ENCODE results near the gene TENM3.
"Not testable (repeated sequence)": the region's sequence is repeated elsewhere in the genome, so short reads cannot be mapped to it uniquely, and the experiment has no call there.

The TENM3 gene

GRCh38 chr4:182228991-182229577, 14.1 kb upstream of the TENM3 start:
- Histone ChIP-seq H3K79me2 (ENCODE audit: control insufficient read depth, insufficient read depth, low read length, unreplicated experiment) (no peaks in the 10 kb centered on the region), H3K27me3 (ENCODE audit: insufficient read depth, low read length) (no peaks in the 10 kb centered on the region), H3K4me3 (ENCODE audit: low read depth, low read length) (no peak overlapping the region), H3K4me1 (ENCODE audit: control insufficient read depth, insufficient read depth, low read length, unreplicated experiment) (peaks cover 12% of the 10 kb centered on the region), H3K27ac (ENCODE audit: low read depth, low read length) (no peak overlapping the region), H3K36me3 (ENCODE audit: insufficient read depth, low read length) (no peaks in the 10 kb centered on the region), H2AFZ (ENCODE audit: low read length, unreplicated experiment) (no peak overlapping the region)

GRCh38 chr4:182230256-182230655, 12.9 kb upstream of the TENM3 start:
- no peaks in the 10 kb centered on the region for H3K36me3 ChIP-seq (ENCODE audit: insufficient read depth, low read length)
- peaks cover 12% of the 10 kb centered on the region for H3K4me1 ChIP-seq (ENCODE audit: control insufficient read depth, insufficient read depth, low read length, unreplicated experiment)

GRCh38 chr4:182231080-182231479, 12.1 kb upstream of the TENM3 start:
- H2AFZ ChIP-seq (ENCODE audit: low read length, unreplicated experiment) = peak overlapping the region; percentile 64
- H3K79me2 ChIP-seq (ENCODE audit: control insufficient read depth, insufficient read depth, low read length, unreplicated experiment) = no peaks in the 10 kb centered on the region
- no peaks in the 10 kb centered on the region for H3K36me3 ChIP-seq (ENCODE audit: insufficient read depth, low read length)
- peak overlapping the region; percentile 55 for H3K27ac ChIP-seq (ENCODE audit: low read depth, low read length)
- H3K27me3 ChIP-seq (ENCODE audit: insufficient read depth, low read length) = no peaks in the 10 kb centered on the region
- no peak overlapping the region for H3K4me3 ChIP-seq (ENCODE audit: low read depth, low read length)
- peaks cover 12% of the 10 kb centered on the region for H3K4me1 ChIP-seq (ENCODE audit: control insufficient read depth, insufficient read depth, low read length, unreplicated experiment)

More at GRCh38 chr4:182230256-182230655, 12.9 kb upstream of the TENM3 start:
- Histone ChIP-seq H3K27ac (ENCODE audit: low read depth, low read length) (no peak overlapping the region), H3K4me3 (ENCODE audit: low read depth, low read length) (no peak overlapping the region), H2AFZ (ENCODE audit: low read length, unreplicated experiment) (no peak overlapping the region), H3K79me2 (ENCODE audit: control insufficient read depth, insufficient read depth, low read length, unreplicated experiment) (no peaks in the 10 kb centered on the region), H3K27me3 (ENCODE audit: insufficient read depth, low read length) (no peaks in the 10 kb centered on the region)

- Histone ChIP-seq H3K27ac (ENCODE audit: low read depth, low read length) (0 out of 2 replicates have a peak overlapping the region, but pooled peaks have one; percentile 55), H3K27me3 (ENCODE audit: insufficient read depth, low read length) (no peaks in the 10 kb centered on the region), H3K4me1 (ENCODE audit: control insufficient read depth, insufficient read depth, low read length, unreplicated experiment) (peaks cover 12% of the 10 kb centered on the region), H3K4me3 (ENCODE audit: low read depth, low read length) (no peak overlapping the region), H2AFZ (ENCODE audit: low read length, unreplicated experiment) (peak overlapping the region; percentile 64), H3K36me3 (ENCODE audit: insufficient read depth, low read length) (no peaks in the 10 kb centered on the region), H3K79me2 (ENCODE audit: control insufficient read depth, insufficient read depth, low read length, unreplicated experiment) (no peaks in the 10 kb centered on the region)
Measured at GRCh38 chr4:182231496-182231895, 11.7 kb upstream of the TENM3 start.

- Histone ChIP-seq H3K79me2 (ENCODE audit: control insufficient read depth, insufficient read depth, low read length, unreplicated experiment) (no peaks in the 10 kb centered on the region), H3K4me3 (ENCODE audit: low read depth, low read length) (no peak overlapping the region), H2AFZ (ENCODE audit: low read length, unreplicated experiment) (no peak overlapping the region), H3K4me1 (ENCODE audit: control insufficient read depth, insufficient read depth, low read length, unreplicated experiment) (peaks cover 18% of the 10 kb centered on the region), H3K27ac (ENCODE audit: low read depth, low read length) (no peak overlapping the region), H3K27me3 (ENCODE audit: insufficient read depth, low read length) (no peaks in the 10 kb centered on the region), H3K36me3 (ENCODE audit: insufficient read depth, low read length) (no peaks in the 10 kb centered on the region)
Measured at GRCh38 chr4:182233310-182234090, 9.7 kb upstream of the TENM3 start.

GRCh38 chr4:182235021-182235795, 8.0 kb upstream of the TENM3 start:
- no peak overlapping the region for H3K27ac ChIP-seq (ENCODE audit: low read depth, low read length)
- H3K27me3 ChIP-seq (ENCODE audit: insufficient read depth, low read length) = no peaks in the 10 kb centered on the region
- H2AFZ ChIP-seq (ENCODE audit: low read length, unreplicated experiment) = no peak overlapping the region
- H3K36me3 ChIP-seq (ENCODE audit: insufficient read depth, low read length) = no peaks in the 10 kb centered on the region
- H3K4me1 ChIP-seq (ENCODE audit: control insufficient read depth, insufficient read depth, low read length, unreplicated experiment) = peaks cover 35% of the 10 kb centered on the region
- H3K79me2 ChIP-seq (ENCODE audit: control insufficient read depth, insufficient read depth, low read length, unreplicated experiment) = no peaks in the 10 kb centered on the region
- H3K4me3 ChIP-seq (ENCODE audit: low read depth, low read length) = no peak overlapping the region

GRCh38 chr4:182236186-182236585, 7.0 kb upstream of the TENM3 start:
- no peaks in the 10 kb centered on the region for H3K36me3 ChIP-seq (ENCODE audit: insufficient read depth, low read length)
- H3K79me2 ChIP-seq (ENCODE audit: control insufficient read depth, insufficient read depth, low read length, unreplicated experiment) = no peaks in the 10 kb centered on the region
- H3K4me3 ChIP-seq (ENCODE audit: low read depth, low read length) = no peak overlapping the region
- peaks cover 40% of the 10 kb centered on the region for H3K4me1 ChIP-seq (ENCODE audit: control insufficient read depth, insufficient read depth, low read length, unreplicated experiment)
- no peak overlapping the region for H2AFZ ChIP-seq (ENCODE audit: low read length, unreplicated experiment)
- H3K27me3 ChIP-seq (ENCODE audit: insufficient read depth, low read length) = no peaks in the 10 kb centered on the region
- no peak overlapping the region for H3K27ac ChIP-seq (ENCODE audit: low read depth, low read length)

- not testable (repeated sequence) for H3K79me2 ChIP-seq (ENCODE audit: control insufficient read depth, insufficient read depth, low read length, unreplicated experiment); H2AFZ ChIP-seq (ENCODE audit: low read length, unreplicated experiment); H3K4me3 ChIP-seq (ENCODE audit: low read depth, low read length); H3K27ac ChIP-seq (ENCODE audit: low read depth, low read length); H3K36me3 ChIP-seq (ENCODE audit: insufficient read depth, low read length); H3K27me3 ChIP-seq (ENCODE audit: insufficient read depth, low read length)
- H3K4me1 ChIP-seq (ENCODE audit: control insufficient read depth, insufficient read depth, low read length, unreplicated experiment) = peaks cover 34% of the 10 kb centered on the region
Measured at GRCh38 chr4:182237010-182237409, 6.2 kb upstream of the TENM3 start.

- Histone ChIP-seq H3K27ac (ENCODE audit: low read depth, low read length) (peak overlapping the region; percentile 44), H3K79me2 (ENCODE audit: control insufficient read depth, insufficient read depth, low read length, unreplicated experiment) (no peaks in the 10 kb centered on the region), H2AFZ (ENCODE audit: low read length, unreplicated experiment) (no peak overlapping the region), H3K36me3 (ENCODE audit: insufficient read depth, low read length) (no peaks in the 10 kb centered on the region), H3K27me3 (ENCODE audit: insufficient read depth, low read length) (no peaks in the 10 kb centered on the region), H3K4me3 (ENCODE audit: low read depth, low read length) (no peak overlapping the region), H3K4me1 (ENCODE audit: control insufficient read depth, insufficient read depth, low read length, unreplicated experiment) (peaks cover 34% of the 10 kb centered on the region)
Measured at GRCh38 chr4:182238355-182238931, 4.8 kb upstream of the TENM3 start.
